Vagina (tissue), 2 donors: ENCODE measurements around the gene WNK2. TPM values are rescaled to one million over a fixed set of nuclear protein-coding genes. Genes with fewer than 3 reads are reported as not detected.
"Not testable (repeated sequence)": the region's sequence is repeated elsewhere in the genome, so short reads cannot be mapped to it uniquely, and the experiment has no call there.

ENCODE experiments used
- DNase-seq, 2 donors: peaks; one replicate each; pipeline ENCODE4 v3.0.0-alpha.2; 2017; ENCODE audit errors: extremely low spot score in 2 of 2
- H3K27ac ChIP-seq: fragments of 200-600 bp; sonication (generic); one replicate; pipeline ENCODE4 v1.5.1; 2019
- H3K27me3 ChIP-seq: fragments of 200-600 bp; sonication (generic); one replicate; pipeline ENCODE4 v1.5.1; 2019
- H3K36me3 ChIP-seq, 2 donors: fragments of 200-600 bp; sonication (generic); one replicate each; pipeline ENCODE4 v1.5.1; 2017 to 2019
- H3K4me1 ChIP-seq: fragments of 200-600 bp; sonication (generic); one replicate; pipeline ENCODE4 v1.5.1; 2019
- H3K4me3 ChIP-seq, 2 donors: fragments of 200-600 bp; sonication (generic); 1 replicate in 1 of 2; 2 replicates in 1 of 2; pipeline ENCODE4 v1.5.1; 2016 to 2019
- H3K9me3 ChIP-seq: fragments of 200-600 bp; sonication (generic); one replicate; pipeline ENCODE4 v1.5.1; 2019
- CTCF ChIP-seq, 3 experiments: fragments of 450-650 bp in 2 of 3; fragments of 200-600 bp in 1 of 3; sonication (generic) in 1 of 3; IDR thresholded peaks; one replicate each; pipeline ENCODE4 v1.5.1; 2017 to 2019; ENCODE audit warnings: antibody characterized with exemption in 3 of 3, mild to moderate bottlenecking in 2 of 3, moderate library complexity in 2 of 3
- POLR2A ChIP-seq, 2 donors: fragments of 450-650 bp; IDR thresholded peaks; one replicate each; pipeline ENCODE4 v1.6.1; 2017; ENCODE audit warnings: antibody characterized with exemption in 2 of 2, mild to moderate bottlenecking in 2 of 2, moderate library complexity in 2 of 2
- POLR2AphosphoS5 ChIP-seq, 2 donors: sonication (generic); formaldehyde crosslinking; IDR thresholded peaks; one replicate each; pipeline ENCODE4 v1.9.0; 2017; ENCODE audit warnings: antibody characterized with exemption in 2 of 2, mild to moderate bottlenecking in 2 of 2, low read depth in 1 of 2; ENCODE audit not compliant: insufficient read depth in 1 of 2
- intact Hi-C: fragments of 100-400 bp; cut with DNase I; formaldehyde crosslinking; loops from one replicate; pipeline ENCODE4 v1.15.1; 2023
- total RNA-seq: library from RNA; depleted of rRNA; stranded (reverse); fragments of >200 nt; gene quantifications from one replicate; pipeline ENCODE4 v1.2.3, GENCODE V29; 2016

WNK2 gene
- total RNA-seq, 1 donor from 2014 or later: 24.8 TPM

GRCh38 chr9:93365427-93366118 is 181.6 kb downstream of the WNK2 start:
- intact Hi-C loops: no loop called here
- H3K36me3 ChIP-seq: no peaks in the 10 kb centered on the region

GRCh38 chr9:93366119-93366447 is 182.1 kb downstream of the WNK2 start:
- no peaks in the 10 kb centered on the region for H3K9me3 ChIP-seq
- H3K4me3 ChIP-seq: no peak overlapping the region
- H3K27ac ChIP-seq: no peak overlapping the region
- no peaks in the 10 kb centered on the region for H3K27me3 ChIP-seq
- TF ChIP-seq POLR2A (IDR thresholded peaks at IDR 0.05) (no peak), CTCF (IDR thresholded peaks at IDR 0.05) (no peak), POLR2AphosphoS5 (IDR thresholded peaks at IDR 0.05; ENCODE audit: insufficient read depth in 1 of 2, low read depth in 1 of 2) (no peak)
- DNase-seq: no peak
- H3K36me3 ChIP-seq: no peaks in the 10 kb centered on the region
- H3K4me1 ChIP-seq: no peaks in the 10 kb centered on the region
- intact Hi-C loops: no loop called here

More at GRCh38 chr9:93365427-93366118, 181.6 kb downstream of the WNK2 start:
- H3K9me3 ChIP-seq: no peaks in the 10 kb centered on the region
- H3K27me3 ChIP-seq: no peaks in the 10 kb centered on the region
- H3K27ac ChIP-seq: no peak overlapping the region
- no peaks in the 10 kb centered on the region for H3K4me1 ChIP-seq
- DNase-seq: no peak
- TF ChIP-seq CTCF (IDR thresholded peaks at IDR 0.05) (no peak), POLR2A (IDR thresholded peaks at IDR 0.05) (no peak), POLR2AphosphoS5 (IDR thresholded peaks at IDR 0.05; ENCODE audit: insufficient read depth in 1 of 2, low read depth in 1 of 2) (no peak)
- H3K4me3 ChIP-seq: no peak overlapping the region

GRCh38 chr9:93366486-93366885 is 182.5 kb downstream of the WNK2 start:
- H3K27ac ChIP-seq, intact Hi-C loops: not testable (repeated sequence)

GRCh38 chr9:93368437-93368836 is 184.5 kb downstream of the WNK2 start:
- no peak for DNase-seq
- H3K4me3 ChIP-seq: no peak overlapping the region
- no peak for TF ChIP-seq POLR2AphosphoS5 (IDR thresholded peaks at IDR 0.05; ENCODE audit: insufficient read depth in 1 of 2, low read depth in 1 of 2)
- no peak for TF ChIP-seq CTCF (IDR thresholded peaks at IDR 0.05)
- no peak for TF ChIP-seq POLR2A (IDR thresholded peaks at IDR 0.05)
- H3K9me3 ChIP-seq: no peaks in the 10 kb centered on the region
- no peaks in the 10 kb centered on the region for H3K27me3 ChIP-seq
- no peak overlapping the region for H3K27ac ChIP-seq
- no peaks in the 10 kb centered on the region for H3K4me1 ChIP-seq
- no peaks in the 10 kb centered on the region for H3K36me3 ChIP-seq
- intact Hi-C loops: no loop called here

More at GRCh38 chr9:93366486-93366885, 182.5 kb downstream of the WNK2 start:
- H3K9me3 ChIP-seq, DNase-seq, H3K27me3 ChIP-seq, H3K4me1 ChIP-seq, H3K4me3 ChIP-seq, H3K36me3 ChIP-seq: not testable (repeated sequence)

- no peak for TF ChIP-seq CTCF (IDR thresholded peaks at IDR 0.05)
- TF ChIP-seq POLR2A (IDR thresholded peaks at IDR 0.05): no peak
- TF ChIP-seq POLR2AphosphoS5 (IDR thresholded peaks at IDR 0.05; ENCODE audit: insufficient read depth in 1 of 2, low read depth in 1 of 2): no peak
- DNase-seq: no peak
- intact Hi-C loops: no loop called here
- H3K4me3 ChIP-seq: no peak overlapping the region
- no peaks in the 10 kb centered on the region for H3K27me3 ChIP-seq
- H3K36me3 ChIP-seq: no peaks in the 10 kb centered on the region
- no peaks in the 10 kb centered on the region for H3K4me1 ChIP-seq
- no peaks in the 10 kb centered on the region for H3K9me3 ChIP-seq
- no peak overlapping the region for H3K27ac ChIP-seq
Observed at GRCh38 chr9:93369686-93370085, 185.7 kb downstream of the WNK2 start.

Other genes with a start within 250 kb of the WNK2 start
- 19.9 TPM for gene FGD3, start 236.6 kb upstream of the WNK2 start, total RNA-seq
- gene SUSD3, start 125.4 kb upstream of the WNK2 start, total RNA-seq: 25.0 TPM
- 63.3 TPM for gene CARD19, start 87.9 kb upstream of the WNK2 start, total RNA-seq
- 78.6 TPM for gene NINJ1, start 49.9 kb upstream of the WNK2 start, total RNA-seq